Measurements from ENCODE around the gene QPRT.

DNA sequence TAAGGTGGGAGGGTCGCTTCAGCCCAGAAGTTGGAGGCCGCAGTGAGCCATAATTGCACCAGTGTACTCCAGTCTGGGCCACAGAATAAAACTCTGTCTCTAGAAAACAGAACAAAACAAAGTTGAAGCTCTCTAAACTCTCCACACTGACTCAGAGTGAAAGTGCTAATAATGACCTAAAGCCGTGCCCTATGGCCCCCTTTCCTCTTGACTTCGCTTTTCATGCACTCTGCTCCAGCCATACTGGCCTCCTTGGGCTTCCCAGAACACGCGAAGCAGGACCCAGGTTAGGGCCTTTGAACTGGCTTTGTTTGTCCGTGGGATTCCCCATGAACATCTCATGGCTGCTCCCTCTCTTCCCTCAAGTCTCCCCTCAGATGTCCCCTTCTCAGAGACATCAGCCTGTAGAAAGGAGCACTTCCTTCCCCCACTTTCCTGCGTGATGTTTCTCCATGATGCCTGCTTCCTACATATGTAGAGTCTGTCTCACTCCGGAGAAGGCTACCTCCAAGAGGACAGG, 34.6 kb upstream of the QPRT start:
- TF ChIP-seq, protein P1, sequence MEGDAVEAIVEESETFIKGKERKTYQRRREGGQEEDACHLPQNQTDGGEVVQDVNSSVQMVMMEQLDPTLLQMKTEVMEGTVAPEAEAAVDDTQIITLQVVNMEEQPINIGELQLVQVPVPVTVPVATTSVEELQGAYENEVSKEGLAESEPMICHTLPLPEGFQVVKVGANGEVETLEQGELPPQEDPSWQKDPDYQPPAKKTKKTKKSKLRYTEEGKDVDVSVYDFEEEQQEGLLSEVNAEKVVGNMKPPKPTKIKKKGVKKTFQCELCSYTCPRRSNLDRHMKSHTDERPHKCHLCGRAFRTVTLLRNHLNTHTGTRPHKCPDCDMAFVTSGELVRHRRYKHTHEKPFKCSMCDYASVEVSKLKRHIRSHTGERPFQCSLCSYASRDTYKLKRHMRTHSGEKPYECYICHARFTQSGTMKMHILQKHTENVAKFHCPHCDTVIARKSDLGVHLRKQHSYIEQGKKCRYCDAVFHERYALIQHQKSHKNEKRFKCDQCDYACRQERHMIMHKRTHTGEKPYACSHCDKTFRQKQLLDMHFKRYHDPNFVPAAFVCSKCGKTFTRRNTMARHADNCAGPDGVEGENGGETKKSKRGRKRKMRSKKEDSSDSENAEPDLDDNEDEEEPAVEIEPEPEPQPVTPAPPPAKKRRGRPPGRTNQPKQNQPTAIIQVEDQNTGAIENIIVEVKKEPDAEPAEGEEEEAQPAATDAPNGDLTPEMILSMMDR (IDR thresholded peaks at IDR 0.05) = no peak
- no peak for TF ChIP-seq POLR2A (IDR thresholded peaks at IDR 0.05)
- TF ChIP-seq POLR2AphosphoS5 (IDR thresholded peaks at IDR 0.05) = no peak

All from transverse colon (tissue), 4 donors.